ENCODE measurements around the gene WDR87.
A peak's percentile ranks its signal among the peaks of the same experiment; 100 is the strongest.

Gene WDR87

GRCh38 chr19:37954421-37954874 is 48.1 kb upstream of the WDR87 start (continued):
- TF ChIP-seq, protein P1, sequence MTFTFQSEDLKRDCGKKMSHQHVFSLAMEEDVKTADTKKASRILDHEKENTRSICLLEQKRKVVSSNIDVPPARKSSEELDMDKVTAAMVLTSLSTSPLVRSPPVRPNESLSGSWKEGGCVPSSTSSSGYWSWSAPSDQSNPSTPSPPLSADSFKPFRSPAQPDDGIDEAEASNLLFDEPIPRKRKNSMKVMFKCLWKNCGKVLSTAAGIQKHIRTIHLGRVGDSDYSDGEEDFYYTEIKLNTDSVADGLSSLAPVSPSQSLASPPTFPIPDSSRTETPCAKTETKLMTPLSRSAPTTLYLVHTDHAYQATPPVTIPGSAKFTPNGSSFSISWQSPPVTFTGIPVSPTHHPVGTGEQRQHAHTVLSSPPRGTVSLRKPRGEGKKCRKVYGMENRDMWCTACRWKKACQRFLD (tag by site-specific recombination; IDR thresholded peaks at IDR 0.05), result no peak
- TF ChIP-seq ELK4 (IDR thresholded peaks at IDR 0.05; ENCODE audit: borderline replicate concordance, low read depth, low read length) (no peak), ZIC2 (tag by site-specific recombination; IDR thresholded peaks at IDR 0.05) (peak; percentile 61; the same call in 1 of the 2 replicates), ZNF391 (tag by site-specific recombination; IDR thresholded peaks at IDR 0.05; ENCODE audit: borderline replicate concordance, low read depth) (no peak), MEIS1 (CRISPR knock-in tag; IDR thresholded peaks at IDR 0.05; ENCODE audit: borderline replicate concordance) (no peak), PRDM2 (tag by site-specific recombination; IDR thresholded peaks at IDR 0.05; ENCODE audit: borderline replicate concordance) (no peak), ZNF521 (tag by site-specific recombination; IDR thresholded peaks at IDR 0.05) (no peak), KLF10 (tag by site-specific recombination; IDR thresholded peaks at IDR 0.05) (no peak), EGR2 (tag by site-specific recombination; IDR thresholded peaks at IDR 0.05; ENCODE audit: low read depth) (peak; percentile 56), ZNF707 (tag by site-specific recombination; IDR thresholded peaks at IDR 0.05) (no peak), ZNF266 (tag by site-specific recombination; IDR thresholded peaks at IDR 0.05; ENCODE audit: low read depth) (no peak), ZNF561 (tag by site-specific recombination; IDR thresholded peaks at IDR 0.05; ENCODE audit: borderline replicate concordance) (peak; percentile 45; the same call in 1 of the 2 replicates), ZNF335 (tag by site-specific recombination; conservative IDR thresholded peaks at IDR 0.05) (peak; percentile 54), ZNF248 (tag by site-specific recombination; IDR thresholded peaks at IDR 0.05) (no peak), ZNF76 (tag by site-specific recombination; IDR thresholded peaks at IDR 0.05; ENCODE audit: borderline replicate concordance, low read depth) (no peak), ZNF600 (tag by site-specific recombination; IDR thresholded peaks at IDR 0.05) (peak; percentile 80), ZFHX2 (tag by site-specific recombination; conservative IDR thresholded peaks at IDR 0.05) (peak; percentile 42; the same call in 1 of the 2 replicates), ZNF555 (tag by site-specific recombination; conservative IDR thresholded peaks at IDR 0.05) (no peak), ZNF132 (tag by site-specific recombination; IDR thresholded peaks at IDR 0.05; ENCODE audit: borderline replicate concordance) (no peak), ZNF19 (tag by site-specific recombination; IDR thresholded peaks at IDR 0.05; ENCODE audit: low read depth) (no peak), ZNF629 (tag by site-specific recombination; IDR thresholded peaks at IDR 0.05) (no peak), ZBTB7A (tag by site-specific recombination; IDR thresholded peaks at IDR 0.05; ENCODE audit: low read depth) (no peak), ZNF514 (tag by site-specific recombination; IDR thresholded peaks at IDR 0.05) (no peak), ZNF37A (tag by site-specific recombination; IDR thresholded peaks at IDR 0.05) (no peak)
- TF ChIP-seq, protein P2, sequence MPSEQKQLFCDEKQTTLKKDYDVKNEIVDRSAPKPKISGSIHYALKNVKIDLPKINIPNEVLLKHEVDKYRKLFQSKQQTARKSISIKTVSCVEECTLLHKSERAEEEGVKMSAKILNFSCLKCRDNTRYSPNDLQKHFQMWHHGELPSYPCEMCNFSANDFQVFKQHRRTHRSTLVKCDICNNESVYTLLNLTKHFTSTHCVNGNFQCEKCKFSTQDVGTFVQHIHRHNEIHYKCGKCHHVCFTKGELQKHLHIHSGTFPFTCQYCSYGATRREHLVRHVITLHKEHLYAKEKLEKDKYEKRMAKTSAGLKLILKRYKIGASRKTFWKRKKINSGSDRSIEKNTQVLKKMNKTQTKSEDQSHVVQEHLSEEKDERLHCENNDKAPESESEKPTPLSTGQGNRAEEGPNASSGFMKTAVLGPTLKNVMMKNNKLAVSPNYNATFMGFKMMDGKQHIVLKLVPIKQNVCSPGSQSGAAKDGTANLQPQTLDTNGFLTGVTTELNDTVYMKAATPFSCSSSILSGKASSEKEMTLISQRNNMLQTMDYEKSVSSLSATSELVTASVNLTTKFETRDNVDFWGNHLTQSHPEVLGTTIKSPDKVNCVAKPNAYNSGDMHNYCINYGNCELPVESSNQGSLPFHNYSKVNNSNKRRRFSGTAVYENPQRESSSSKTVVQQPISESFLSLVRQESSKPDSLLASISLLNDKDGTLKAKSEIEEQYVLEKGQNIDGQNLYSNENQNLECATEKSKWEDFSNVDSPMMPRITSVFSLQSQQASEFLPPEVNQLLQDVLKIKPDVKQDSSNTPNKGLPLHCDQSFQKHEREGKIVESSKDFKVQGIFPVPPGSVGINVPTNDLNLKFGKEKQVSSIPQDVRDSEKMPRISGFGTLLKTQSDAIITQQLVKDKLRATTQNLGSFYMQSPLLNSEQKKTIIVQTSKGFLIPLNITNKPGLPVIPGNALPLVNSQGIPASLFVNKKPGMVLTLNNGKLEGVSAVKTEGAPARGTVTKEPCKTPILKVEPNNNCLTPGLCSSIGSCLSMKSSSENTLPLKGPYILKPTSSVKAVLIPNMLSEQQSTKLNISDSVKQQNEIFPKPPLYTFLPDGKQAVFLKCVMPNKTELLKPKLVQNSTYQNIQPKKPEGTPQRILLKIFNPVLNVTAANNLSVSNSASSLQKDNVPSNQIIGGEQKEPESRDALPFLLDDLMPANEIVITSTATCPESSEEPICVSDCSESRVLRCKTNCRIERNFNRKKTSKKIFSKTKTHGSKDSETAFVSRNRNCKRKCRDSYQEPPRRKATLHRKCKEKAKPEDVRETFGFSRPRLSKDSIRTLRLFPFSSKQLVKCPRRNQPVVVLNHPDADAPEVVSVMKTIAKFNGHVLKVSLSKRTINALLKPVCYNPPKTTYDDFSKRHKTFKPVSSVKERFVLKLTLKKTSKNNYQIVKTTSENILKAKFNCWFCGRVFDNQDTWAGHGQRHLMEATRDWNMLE (tag by site-specific recombination; conservative IDR thresholded peaks at IDR 0.05; ENCODE audit: low read depth), result no peak
- TF ChIP-seq, protein P3, sequence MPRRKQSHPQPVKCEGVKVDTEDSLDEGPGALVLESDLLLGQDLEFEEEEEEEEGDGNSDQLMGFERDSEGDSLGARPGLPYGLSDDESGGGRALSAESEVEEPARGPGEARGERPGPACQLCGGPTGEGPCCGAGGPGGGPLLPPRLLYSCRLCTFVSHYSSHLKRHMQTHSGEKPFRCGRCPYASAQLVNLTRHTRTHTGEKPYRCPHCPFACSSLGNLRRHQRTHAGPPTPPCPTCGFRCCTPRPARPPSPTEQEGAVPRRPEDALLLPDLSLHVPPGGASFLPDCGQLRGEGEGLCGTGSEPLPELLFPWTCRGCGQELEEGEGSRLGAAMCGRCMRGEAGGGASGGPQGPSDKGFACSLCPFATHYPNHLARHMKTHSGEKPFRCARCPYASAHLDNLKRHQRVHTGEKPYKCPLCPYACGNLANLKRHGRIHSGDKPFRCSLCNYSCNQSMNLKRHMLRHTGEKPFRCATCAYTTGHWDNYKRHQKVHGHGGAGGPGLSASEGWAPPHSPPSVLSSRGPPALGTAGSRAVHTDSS (tag by site-specific recombination; IDR thresholded peaks at IDR 0.05), result no peak
